ENCODE results near the gene PQBP1. TPM values are rescaled to one million over a fixed set of nuclear protein-coding genes. Genes with fewer than 3 reads are reported as not detected.

Gene PQBP1
- total RNA-seq, 6 experiments from 2014 or later = 29.8 to 47.1 (median 35.7) TPM

DNA sequence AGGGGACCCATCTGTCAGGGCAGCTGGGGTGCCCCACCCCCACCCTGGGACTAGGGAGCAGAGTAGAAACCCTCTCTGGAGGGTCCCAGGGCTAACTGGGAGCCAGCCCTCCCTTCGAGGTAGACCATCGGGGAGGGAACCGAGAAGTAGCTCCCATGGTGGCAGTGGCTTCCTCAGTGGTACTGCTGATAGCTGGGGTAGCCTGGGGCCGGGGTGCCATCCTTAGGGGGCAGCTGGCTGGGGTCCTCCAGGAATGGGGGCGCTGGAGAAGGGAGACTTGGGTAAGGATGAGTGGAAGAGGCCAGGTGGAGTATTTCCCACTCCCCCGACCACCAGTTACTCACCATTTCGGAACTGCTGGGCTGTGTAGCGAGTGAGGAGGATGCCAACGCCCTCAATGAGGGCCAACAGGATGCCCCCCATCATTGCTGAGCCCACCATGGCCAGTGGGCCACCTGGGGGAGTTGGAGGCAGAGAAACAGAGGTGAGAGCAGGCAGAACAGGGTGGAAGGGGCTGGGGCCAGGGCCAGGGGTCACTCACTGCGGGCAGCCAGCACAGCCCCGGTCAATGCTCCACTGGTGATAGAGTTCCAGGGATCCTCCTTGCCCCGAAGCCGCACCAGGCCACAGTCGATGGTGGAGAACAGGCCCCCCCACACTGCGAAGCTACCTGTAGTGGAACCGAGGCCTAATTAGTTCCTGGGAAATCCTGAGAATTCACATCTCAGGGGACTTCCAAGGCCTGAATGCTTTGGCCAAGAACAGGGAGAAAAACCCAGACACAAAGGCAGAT is 4.0 kb upstream of the PQBP1 start:
- WGBS (ENCODE audit: insufficient coverage, low coverage, low lambda C conversion rate, missing lambda C conversion rate) = no CpG with 5 or more reads among the region's 16 CpGs
- Histone ChIP-seq H3K9me3 (no peaks in the 10 kb centered on the region), H3K4me1 (no peaks in the 10 kb centered on the region), H3K4me3 (no peak overlapping the region), H3K27me3 (no peaks in the 10 kb centered on the region), H3K36me3 (no peaks in the 10 kb centered on the region), H3K27ac (no peak overlapping the region)
- no peak for TF ChIP-seq POLR2A (IDR thresholded peaks at IDR 0.05)
- TF ChIP-seq, protein P1, sequence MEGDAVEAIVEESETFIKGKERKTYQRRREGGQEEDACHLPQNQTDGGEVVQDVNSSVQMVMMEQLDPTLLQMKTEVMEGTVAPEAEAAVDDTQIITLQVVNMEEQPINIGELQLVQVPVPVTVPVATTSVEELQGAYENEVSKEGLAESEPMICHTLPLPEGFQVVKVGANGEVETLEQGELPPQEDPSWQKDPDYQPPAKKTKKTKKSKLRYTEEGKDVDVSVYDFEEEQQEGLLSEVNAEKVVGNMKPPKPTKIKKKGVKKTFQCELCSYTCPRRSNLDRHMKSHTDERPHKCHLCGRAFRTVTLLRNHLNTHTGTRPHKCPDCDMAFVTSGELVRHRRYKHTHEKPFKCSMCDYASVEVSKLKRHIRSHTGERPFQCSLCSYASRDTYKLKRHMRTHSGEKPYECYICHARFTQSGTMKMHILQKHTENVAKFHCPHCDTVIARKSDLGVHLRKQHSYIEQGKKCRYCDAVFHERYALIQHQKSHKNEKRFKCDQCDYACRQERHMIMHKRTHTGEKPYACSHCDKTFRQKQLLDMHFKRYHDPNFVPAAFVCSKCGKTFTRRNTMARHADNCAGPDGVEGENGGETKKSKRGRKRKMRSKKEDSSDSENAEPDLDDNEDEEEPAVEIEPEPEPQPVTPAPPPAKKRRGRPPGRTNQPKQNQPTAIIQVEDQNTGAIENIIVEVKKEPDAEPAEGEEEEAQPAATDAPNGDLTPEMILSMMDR (IDR thresholded peaks at IDR 0.05) = no peak
- DNase-seq = no peak
- no peak for ATAC-seq
- intact Hi-C loops (cut with DNase I) = no loop called here

DNA sequence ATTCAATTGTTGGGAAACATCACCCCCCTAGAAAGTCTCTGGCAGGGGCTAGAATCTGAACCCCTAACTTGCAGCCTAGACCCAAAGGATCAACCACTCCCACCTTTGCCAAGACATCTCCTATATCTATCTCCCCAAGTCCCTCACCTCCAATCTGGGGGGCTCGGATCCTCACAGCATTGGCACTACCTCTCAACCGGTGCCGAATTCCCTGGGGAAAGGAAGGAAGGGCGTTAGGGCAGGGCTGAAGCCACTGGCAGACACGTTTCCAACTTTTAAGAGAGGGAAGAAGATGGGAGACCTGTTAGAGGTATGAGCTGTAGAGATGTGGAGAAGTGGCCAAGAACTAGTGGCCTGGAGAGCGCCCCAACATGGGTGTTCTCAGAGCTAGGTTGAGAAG is 2.8 kb upstream of the PQBP1 start:
- H3K4me1 ChIP-seq = no peaks in the 10 kb centered on the region
- no peak for DNase-seq
- no peak overlapping the region for H3K4me3 ChIP-seq
- H3K36me3 ChIP-seq = no peaks in the 10 kb centered on the region
- no peak overlapping the region for H3K27ac ChIP-seq
- 56% methylated on average over 5 of the region's 6 CpGs for WGBS (ENCODE audit: insufficient coverage, low coverage, low lambda C conversion rate, missing lambda C conversion rate)
- TF ChIP-seq, protein P1 (IDR thresholded peaks at IDR 0.05) = no peak
- intact Hi-C loops (cut with DNase I) = no loop called here
- no peaks in the 10 kb centered on the region for H3K9me3 ChIP-seq
- no peaks in the 10 kb centered on the region for H3K27me3 ChIP-seq
- no peak for ATAC-seq

DNA sequence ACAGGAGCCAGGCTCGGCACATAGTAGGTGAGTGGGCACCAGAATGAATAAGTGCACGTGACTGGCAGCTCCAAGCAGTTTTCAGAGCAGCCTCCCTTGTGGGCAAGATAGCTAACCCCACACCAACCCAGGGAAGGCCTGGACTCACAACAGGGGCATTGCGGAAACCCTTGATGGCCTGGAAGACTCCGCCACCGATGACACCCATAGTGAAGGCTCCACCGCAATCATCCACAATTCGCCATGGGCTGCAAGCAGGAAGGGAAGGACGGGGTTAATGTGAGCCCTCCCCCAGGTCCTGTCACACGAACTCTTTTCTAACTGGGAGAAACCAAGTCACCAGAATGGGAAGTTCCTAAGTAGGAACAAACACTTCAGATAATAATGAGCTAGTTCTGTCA is 1.1 kb upstream of the PQBP1 start:
- WGBS (ENCODE audit: insufficient coverage, low coverage, low lambda C conversion rate, missing lambda C conversion rate) = 8% methylated on average over 2 of the region's 9 CpGs
- intact Hi-C loops (cut with DNase I) = no loop called here

DNA sequence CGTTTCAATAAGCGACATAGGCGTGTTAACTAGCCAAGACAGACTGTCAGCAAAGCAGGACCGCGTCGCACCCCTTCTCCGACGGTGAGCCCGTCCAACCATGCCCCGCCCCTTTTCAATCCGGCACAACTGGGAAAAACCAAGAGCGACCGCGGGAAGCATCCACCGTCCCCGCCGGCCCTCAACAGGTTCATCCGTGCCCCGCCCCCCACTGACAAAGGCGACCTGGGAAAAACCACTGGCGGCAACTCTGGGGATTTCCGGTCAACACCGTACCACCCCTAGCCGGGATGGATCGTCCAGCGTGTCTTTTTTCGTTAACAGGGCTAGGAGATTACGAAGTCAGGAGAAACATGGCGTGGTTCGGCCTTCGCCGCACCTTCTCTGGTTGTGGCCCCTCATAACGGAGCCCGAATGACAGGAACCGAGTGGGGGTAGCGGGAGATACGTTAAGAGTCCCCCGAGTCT is 539 bp upstream of the PQBP1 start:
- intact Hi-C loops (cut with DNase I) = no loop called here
- peak overlapping the region; percentile 89 to 92 (median 91) for H3K27ac ChIP-seq
- H3K4me3 ChIP-seq = peak overlapping the region; percentile 66 to 77 (median 66)
- DNase-seq = peak; percentile 84 to 85 (median 85)
- H3K9me3 ChIP-seq = no peaks in the 10 kb centered on the region
- 42% methylated on average over 15 of the region's 38 CpGs for WGBS (ENCODE audit: insufficient coverage, low coverage, low lambda C conversion rate, missing lambda C conversion rate)
- H3K36me3 ChIP-seq = peaks cover 0 to 16% (median 2%) of the 10 kb centered on the region in 4 donors
- peak; percentile 78 to 81 (median 79) for ATAC-seq
- no peak for TF ChIP-seq POLR2A (IDR thresholded peaks at IDR 0.05)
- TF ChIP-seq, protein P1 (IDR thresholded peaks at IDR 0.05) = no peak
- no peaks in the 10 kb centered on the region for H3K4me1 ChIP-seq
- no peaks in the 10 kb centered on the region for H3K27me3 ChIP-seq

More for the DNA sequence above, 1.1 kb upstream of the PQBP1 start:
- Histone ChIP-seq H3K36me3 (peaks cover 0 to 11% (median 2%) of the 10 kb centered on the region in 4 donors), H3K27ac (peak overlapping the region; percentile 89 to 92 (median 91)), H3K4me3 (peak overlapping the region; percentile 66 to 77 (median 66)), H3K27me3 (no peaks in the 10 kb centered on the region), H3K9me3 (no peaks in the 10 kb centered on the region), H3K4me1 (no peaks in the 10 kb centered on the region)
- TF ChIP-seq POLR2A (IDR thresholded peaks at IDR 0.05) = no peak
- TF ChIP-seq, protein P1 (IDR thresholded peaks at IDR 0.05) = no peak
- ATAC-seq = no peak
- DNase-seq = no peak

Data from right lobe of liver (tissue), 6 donors.